ENCODE data around the gene NDUFB6. TPM values are rescaled to one million over a fixed set of nuclear protein-coding genes. Genes with fewer than 3 reads are reported as not detected.

Gene NDUFB6
- total RNA-seq, 1 experiment from 2014 or later = 46.9 TPM

DNA sequence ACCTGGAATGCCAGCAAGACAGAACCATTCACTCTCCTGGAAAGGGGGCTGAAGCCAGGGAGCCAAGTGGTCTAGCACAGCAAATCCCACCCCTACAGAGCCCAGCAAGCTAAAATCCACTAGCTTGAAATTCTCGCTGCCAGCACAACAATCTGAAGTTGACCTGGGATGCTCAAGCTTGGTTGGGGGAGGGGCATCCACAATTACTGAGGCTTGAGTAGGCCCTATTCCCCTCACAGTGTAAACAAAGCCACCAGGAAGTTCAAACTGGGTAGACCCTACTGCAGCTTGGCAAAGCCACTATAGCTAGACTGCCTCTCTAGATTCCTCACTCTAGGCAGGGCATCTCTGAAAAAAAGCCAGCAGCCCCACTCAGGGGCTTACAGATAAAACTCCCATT is 64.2 kb downstream of the NDUFB6 start:
- no peaks in the 10 kb centered on the region; the same call in 1 of the 2 replicates for H3K9me3 ChIP-seq (ENCODE audit: insufficient read depth, low read depth)
- no peaks in the 10 kb centered on the region for H3K4me1 ChIP-seq (replicated peaks; ENCODE audit: insufficient read depth)
- ChIA-PET CTCF (no interaction called here), POLR2A (ENCODE audit: unreplicated experiment) (no interaction called here)
- intact Hi-C loops (cut with micrococcal nuclease; ENCODE audit: unreplicated experiment) = no loop called here
- H3K27me3 ChIP-seq (ENCODE audit: insufficient read depth, low read depth) = no peaks in the 10 kb centered on the region
- TF ChIP-seq CTCF (conservative IDR thresholded peaks at IDR 0.05) (no peak), EZH2 (IDR thresholded peaks at IDR 0.05; ENCODE audit: low read depth) (no peak)
- BruUV-seq (replicated peaks) = no TSS peak
- H3F3A ChIP-seq (ENCODE audit: insufficient read depth, low read depth) = no peaks in the 10 kb centered on the region
- no peaks in the 10 kb centered on the region for H4K20me1 ChIP-seq (ENCODE audit: insufficient read depth)
- H2AFZ ChIP-seq = no peak overlapping the region
- H3K4me3 ChIP-seq = no peak overlapping the region
- DNase-seq = no peak
- no peaks in the 10 kb centered on the region for H3K36me3 ChIP-seq (ENCODE audit: low read depth)
- no peaks in the 10 kb centered on the region for H3K9me2 ChIP-seq (ENCODE audit: insufficient read depth)
- H3K79me2 ChIP-seq (ENCODE audit: low read depth) = no peaks in the 10 kb centered on the region
- H3K27ac ChIP-seq = no peak overlapping the region
- H3K4me2 ChIP-seq = no peak overlapping the region

GRCh38 chr9:32503008-32503407 is 70.0 kb downstream of the NDUFB6 start:
- intact Hi-C loops (cut with micrococcal nuclease; ENCODE audit: unreplicated experiment) = no loop called here
- peaks cover 8% of the 10 kb centered on the region for H3K4me1 ChIP-seq (replicated peaks; ENCODE audit: insufficient read depth)
- no peaks in the 10 kb centered on the region; the same call in 1 of the 2 replicates for H3F3A ChIP-seq (ENCODE audit: insufficient read depth, low read depth)
- H3K9me2 ChIP-seq (ENCODE audit: insufficient read depth) = no peaks in the 10 kb centered on the region
- no peak overlapping the region for H2AFZ ChIP-seq
- H3K4me3 ChIP-seq = no peak overlapping the region
- ChIA-PET POLR2A (ENCODE audit: unreplicated experiment) (no interaction called here), CTCF (no interaction called here)
- H3K27me3 ChIP-seq (ENCODE audit: insufficient read depth, low read depth) = no peaks in the 10 kb centered on the region
- no peak for DNase-seq
- no peaks in the 10 kb centered on the region for H4K20me1 ChIP-seq (ENCODE audit: insufficient read depth)
- no peak overlapping the region for H3K4me2 ChIP-seq
- no TSS peak for BruUV-seq (replicated peaks)
- no peak for TF ChIP-seq EZH2 (IDR thresholded peaks at IDR 0.05; ENCODE audit: low read depth)
- TF ChIP-seq CTCF (conservative IDR thresholded peaks at IDR 0.05) = no peak
- H3K36me3 ChIP-seq (ENCODE audit: low read depth) = no peaks in the 10 kb centered on the region
- H3K79me2 ChIP-seq (ENCODE audit: low read depth) = no peaks in the 10 kb centered on the region
- no peaks in the 10 kb centered on the region; the same call in 1 of the 2 replicates for H3K9me3 ChIP-seq (ENCODE audit: insufficient read depth, low read depth)
- no peak overlapping the region for H3K27ac ChIP-seq

Other genes with a start within 250 kb of the NDUFB6 start
- 26.1 and 30.2 TPM in 2 replicates for gene ACO1, start 188.5 kb downstream of the NDUFB6 start, total RNA-seq (2021)
- gene RIGI, start 47.0 kb downstream of the NDUFB6 start, total RNA-seq (2021) = 3.9 and 4.2 TPM in 2 replicates
- 8.0 and 8.2 TPM in 2 replicates for gene SMIM27, start 20.8 kb downstream of the NDUFB6 start, total RNA-seq (2021)
- 8.0 and 11.1 TPM in 2 replicates for gene TOPORS, start 20.6 kb downstream of the NDUFB6 start, total RNA-seq (2021)
- gene TAF1L, start 62.5 kb upstream of the NDUFB6 start, total RNA-seq (2021) = 0.07 TPM in 1 of 2 replicates, not detected in the other
- not detected in 2 replicates for gene TMEM215, start 210.4 kb upstream of the NDUFB6 start, total RNA-seq (2021)

Measured in PC-9 (cell line).